ENCODE results near the gene CFB.

DNA sequence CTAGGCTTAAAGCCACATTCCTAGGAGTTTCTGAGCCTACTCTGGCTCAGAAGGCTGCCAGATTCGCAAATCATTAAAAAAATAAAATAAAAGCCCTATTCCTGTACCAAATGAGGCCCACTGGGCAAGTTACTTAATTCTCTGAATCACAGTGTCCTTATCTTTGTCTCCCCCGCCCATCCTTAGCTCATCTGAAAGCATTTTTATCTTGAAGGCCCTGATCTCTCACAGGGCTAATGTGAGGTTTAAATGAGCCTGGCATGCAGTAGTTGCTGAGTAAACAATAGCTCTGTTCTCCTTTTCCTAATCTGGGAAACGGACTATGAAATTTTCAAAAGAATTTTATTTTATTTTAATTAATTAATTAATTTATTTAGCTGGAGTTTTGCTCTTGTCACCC is 41.9 kb upstream of the CFB start:
- TF ChIP-seq, protein P1, sequence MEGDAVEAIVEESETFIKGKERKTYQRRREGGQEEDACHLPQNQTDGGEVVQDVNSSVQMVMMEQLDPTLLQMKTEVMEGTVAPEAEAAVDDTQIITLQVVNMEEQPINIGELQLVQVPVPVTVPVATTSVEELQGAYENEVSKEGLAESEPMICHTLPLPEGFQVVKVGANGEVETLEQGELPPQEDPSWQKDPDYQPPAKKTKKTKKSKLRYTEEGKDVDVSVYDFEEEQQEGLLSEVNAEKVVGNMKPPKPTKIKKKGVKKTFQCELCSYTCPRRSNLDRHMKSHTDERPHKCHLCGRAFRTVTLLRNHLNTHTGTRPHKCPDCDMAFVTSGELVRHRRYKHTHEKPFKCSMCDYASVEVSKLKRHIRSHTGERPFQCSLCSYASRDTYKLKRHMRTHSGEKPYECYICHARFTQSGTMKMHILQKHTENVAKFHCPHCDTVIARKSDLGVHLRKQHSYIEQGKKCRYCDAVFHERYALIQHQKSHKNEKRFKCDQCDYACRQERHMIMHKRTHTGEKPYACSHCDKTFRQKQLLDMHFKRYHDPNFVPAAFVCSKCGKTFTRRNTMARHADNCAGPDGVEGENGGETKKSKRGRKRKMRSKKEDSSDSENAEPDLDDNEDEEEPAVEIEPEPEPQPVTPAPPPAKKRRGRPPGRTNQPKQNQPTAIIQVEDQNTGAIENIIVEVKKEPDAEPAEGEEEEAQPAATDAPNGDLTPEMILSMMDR (IDR thresholded peaks at IDR 0.05): no peak
- TF ChIP-seq POLR2AphosphoS5 (IDR thresholded peaks at IDR 0.05) (no peak), POLR2A (IDR thresholded peaks at IDR 0.05) (no peak)

All from suprapubic skin (tissue), 4 donors.